ENCODE data around the gene GABPB1.

The GABPB1 gene

GRCh38 chr15:50340416-50340815 lies 14.6 kb downstream of the GABPB1 start:
- H3K27me3 ChIP-seq (ENCODE audit: insufficient read depth, low read depth, severe bottlenecking), result no peaks in the 10 kb centered on the region
- no peak for TF ChIP-seq CTCF (IDR thresholded peaks at IDR 0.05; ENCODE audit: low read depth, low read length)
- no peaks in the 10 kb centered on the region for H3K36me3 ChIP-seq
- H3K9me3 ChIP-seq (ENCODE audit: severe bottlenecking), result no peaks in the 10 kb centered on the region
- H3K4me3 ChIP-seq (ENCODE audit: low read depth, low read length), result no peak overlapping the region
- no peak for DNase-seq
- no peak overlapping the region for H3K27ac ChIP-seq

GRCh38 chr15:50339717-50340116 lies 15.3 kb downstream of the GABPB1 start:
- no peaks in the 10 kb centered on the region for H3K36me3 ChIP-seq
- H3K27me3 ChIP-seq (ENCODE audit: insufficient read depth, low read depth, severe bottlenecking), result no peaks in the 10 kb centered on the region
- no peak overlapping the region for H3K27ac ChIP-seq
- no peaks in the 10 kb centered on the region for H3K9me3 ChIP-seq (ENCODE audit: severe bottlenecking)
- no peak overlapping the region for H3K4me3 ChIP-seq (ENCODE audit: low read depth, low read length)
- no peak for TF ChIP-seq CTCF (IDR thresholded peaks at IDR 0.05; ENCODE audit: low read depth, low read length)
- no peak for DNase-seq

GRCh38 chr15:50335251-50335650 lies 19.7 kb downstream of the GABPB1 start:
- DNase-seq, result no peak
- Histone ChIP-seq H3K4me3 (ENCODE audit: low read depth, low read length) (no peak overlapping the region), H3K27ac (no peak overlapping the region), H3K9me3 (ENCODE audit: severe bottlenecking) (no peaks in the 10 kb centered on the region), H3K36me3 (no peaks in the 10 kb centered on the region; the same call in 1 of the 2 replicates), H3K27me3 (ENCODE audit: insufficient read depth, low read depth, severe bottlenecking) (no peaks in the 10 kb centered on the region)
- no peak for TF ChIP-seq CTCF (IDR thresholded peaks at IDR 0.05; ENCODE audit: low read depth, low read length)

- no peak overlapping the region for H3K27ac ChIP-seq
- no peak overlapping the region for H3K4me3 ChIP-seq (ENCODE audit: low read depth, low read length)
- no peak for DNase-seq
- H3K27me3 ChIP-seq (ENCODE audit: insufficient read depth, low read depth, severe bottlenecking), result no peaks in the 10 kb centered on the region
- TF ChIP-seq CTCF (IDR thresholded peaks at IDR 0.05; ENCODE audit: low read depth, low read length), result no peak
- no peaks in the 10 kb centered on the region for H3K9me3 ChIP-seq (ENCODE audit: severe bottlenecking)
- no peaks in the 10 kb centered on the region; the same call in 1 of the 2 replicates for H3K36me3 ChIP-seq
Observed at GRCh38 chr15:50333229-50333628, 21.8 kb downstream of the GABPB1 start.

GRCh38 chr15:50330921-50331320 lies 24.1 kb downstream of the GABPB1 start:
- no peak overlapping the region for H3K27ac ChIP-seq
- TF ChIP-seq CTCF (IDR thresholded peaks at IDR 0.05; ENCODE audit: low read depth, low read length), result no peak
- H3K4me3 ChIP-seq (ENCODE audit: low read depth, low read length), result no peak overlapping the region
- no peaks in the 10 kb centered on the region for H3K9me3 ChIP-seq (ENCODE audit: severe bottlenecking)
- no peaks in the 10 kb centered on the region for H3K27me3 ChIP-seq (ENCODE audit: insufficient read depth, low read depth, severe bottlenecking)
- no peak for DNase-seq
- H3K36me3 ChIP-seq, result no peaks in the 10 kb centered on the region; the same call in 1 of the 2 replicates

- Histone ChIP-seq H3K27me3 (ENCODE audit: insufficient read depth, low read depth, severe bottlenecking) (no peaks in the 10 kb centered on the region), H3K36me3 (no peaks in the 10 kb centered on the region; the same call in 1 of the 2 replicates), H3K4me3 (ENCODE audit: low read depth, low read length) (no peak overlapping the region), H3K27ac (no peak overlapping the region), H3K9me3 (ENCODE audit: severe bottlenecking) (no peaks in the 10 kb centered on the region)
- DNase-seq, result no peak
- TF ChIP-seq CTCF (IDR thresholded peaks at IDR 0.05; ENCODE audit: low read depth, low read length), result no peak
Observed at GRCh38 chr15:50328116-50328515, 26.9 kb downstream of the GABPB1 start.
